Measurements from ENCODE around the gene GGT6.
A peak's percentile ranks its signal among the peaks of the same experiment; 100 is the strongest.
"Not testable (repeated sequence)": the region's sequence is repeated elsewhere in the genome, so short reads cannot be mapped to it uniquely, and the experiment has no call there.

The GGT6 gene

DNA sequence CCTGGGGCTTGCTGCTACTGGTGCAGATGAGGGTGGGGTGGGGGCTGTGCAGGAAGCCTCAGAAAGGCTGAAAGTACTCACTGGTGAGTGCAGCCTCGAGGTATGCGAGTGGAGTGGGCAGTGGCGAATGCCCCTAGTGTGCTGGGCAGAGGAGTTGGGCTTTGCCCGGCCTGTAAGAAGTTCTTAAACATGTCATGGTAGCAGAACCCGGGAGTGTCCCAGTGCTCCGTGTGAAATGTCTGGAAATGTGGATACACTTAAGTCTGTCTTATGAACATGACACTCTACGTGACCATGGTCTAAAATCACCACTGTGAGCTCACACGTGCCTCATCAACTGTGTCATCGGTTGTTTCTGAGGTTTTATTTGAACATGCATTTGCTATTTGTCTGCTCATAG, 25.7 kb upstream of the GGT6 start:
- no peak overlapping the region for H3K4me3 ChIP-seq
- H3K36me3 ChIP-seq (replicated peaks) = no peaks in the 10 kb centered on the region
- DNase-seq (ENCODE audit: low spot score in 2 of 2) = no peak
- no peaks in the 10 kb centered on the region for H3K27me3 ChIP-seq (ENCODE audit: low read depth)
- in situ Hi-C loops (cut with MboI; ENCODE audit: low sequenced_read_pairs) = no loop called here
- no peaks in the 10 kb centered on the region; the same call in 1 of the 2 replicates for H3K4me1 ChIP-seq
- no peaks in the 10 kb centered on the region for H3K9me3 ChIP-seq

DNA sequence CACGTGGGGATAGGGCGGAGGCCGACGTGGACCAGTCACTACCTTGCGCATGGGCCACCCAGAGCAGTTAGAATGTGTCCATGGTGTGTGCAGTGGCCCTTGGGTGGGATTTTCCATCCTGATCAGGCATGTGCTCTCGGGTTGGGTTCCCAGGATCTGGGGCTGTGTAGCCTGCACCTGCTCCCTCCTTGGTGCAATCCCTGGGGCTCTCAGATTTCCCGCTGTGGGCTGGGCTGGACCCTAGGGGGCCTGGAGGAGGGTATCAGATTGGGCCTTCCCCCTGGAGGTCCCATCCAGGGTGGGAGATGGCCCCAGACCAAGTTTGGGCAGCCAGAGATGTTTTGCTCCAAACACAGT, 25.2 kb upstream of the GGT6 start:
- no peaks in the 10 kb centered on the region for H3K36me3 ChIP-seq (replicated peaks)
- H3K9me3 ChIP-seq = no peaks in the 10 kb centered on the region
- no peaks in the 10 kb centered on the region for H3K27me3 ChIP-seq (ENCODE audit: low read depth)
- DNase-seq (ENCODE audit: low spot score in 2 of 2) = no peak
- H3K4me1 ChIP-seq = no peaks in the 10 kb centered on the region; the same call in 1 of the 2 replicates
- H3K4me3 ChIP-seq = no peak overlapping the region
- in situ Hi-C loops (cut with MboI; ENCODE audit: low sequenced_read_pairs) = no loop called here

DNA sequence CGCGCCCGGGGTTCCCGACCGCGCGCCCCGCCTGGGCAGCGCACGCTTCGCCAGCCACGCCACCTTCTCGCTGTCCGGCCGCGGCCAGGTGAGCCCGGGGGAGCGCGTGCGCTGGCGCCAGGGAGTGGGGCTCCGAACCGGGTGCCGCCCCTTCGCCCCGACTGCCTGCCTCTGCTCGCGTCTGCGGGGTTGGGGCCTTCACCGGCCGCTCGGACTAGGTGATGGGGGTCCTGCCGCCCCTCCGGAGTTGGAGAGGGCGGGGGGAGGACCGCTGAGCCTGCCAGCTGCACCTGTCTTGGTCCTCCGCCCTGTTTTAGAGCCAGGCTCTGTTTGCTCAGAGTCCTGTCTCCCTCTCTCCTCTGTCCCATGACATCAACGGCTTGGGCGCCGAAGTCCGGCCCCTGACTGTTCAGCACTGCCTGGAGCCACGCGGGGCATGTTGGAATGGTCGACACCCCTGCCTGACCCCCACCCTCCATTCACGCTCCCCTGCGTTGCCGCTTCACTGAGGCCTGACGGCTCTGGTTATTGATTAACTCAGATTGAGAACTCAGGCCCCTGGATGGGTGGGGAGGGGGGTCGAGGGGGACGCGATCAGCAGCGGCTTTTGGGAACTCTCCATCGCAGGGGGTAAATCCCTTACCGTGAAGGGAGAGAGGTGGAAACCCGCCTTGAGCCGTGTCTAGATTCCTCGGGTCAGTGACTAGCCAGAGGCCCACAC, 24.7 kb upstream of the GGT6 start:
- no peak for DNase-seq (ENCODE audit: low spot score in 2 of 2)
- in situ Hi-C loops (cut with MboI; ENCODE audit: low sequenced_read_pairs) = no loop called here
- Histone ChIP-seq H3K27me3 (ENCODE audit: low read depth) (no peaks in the 10 kb centered on the region), H3K36me3 (replicated peaks) (no peaks in the 10 kb centered on the region), H3K9me3 (no peaks in the 10 kb centered on the region), H3K4me3 (peak overlapping the region; percentile 11; the same call in 1 of the 2 replicates), H3K4me1 (no peaks in the 10 kb centered on the region; the same call in 1 of the 2 replicates)

DNA sequence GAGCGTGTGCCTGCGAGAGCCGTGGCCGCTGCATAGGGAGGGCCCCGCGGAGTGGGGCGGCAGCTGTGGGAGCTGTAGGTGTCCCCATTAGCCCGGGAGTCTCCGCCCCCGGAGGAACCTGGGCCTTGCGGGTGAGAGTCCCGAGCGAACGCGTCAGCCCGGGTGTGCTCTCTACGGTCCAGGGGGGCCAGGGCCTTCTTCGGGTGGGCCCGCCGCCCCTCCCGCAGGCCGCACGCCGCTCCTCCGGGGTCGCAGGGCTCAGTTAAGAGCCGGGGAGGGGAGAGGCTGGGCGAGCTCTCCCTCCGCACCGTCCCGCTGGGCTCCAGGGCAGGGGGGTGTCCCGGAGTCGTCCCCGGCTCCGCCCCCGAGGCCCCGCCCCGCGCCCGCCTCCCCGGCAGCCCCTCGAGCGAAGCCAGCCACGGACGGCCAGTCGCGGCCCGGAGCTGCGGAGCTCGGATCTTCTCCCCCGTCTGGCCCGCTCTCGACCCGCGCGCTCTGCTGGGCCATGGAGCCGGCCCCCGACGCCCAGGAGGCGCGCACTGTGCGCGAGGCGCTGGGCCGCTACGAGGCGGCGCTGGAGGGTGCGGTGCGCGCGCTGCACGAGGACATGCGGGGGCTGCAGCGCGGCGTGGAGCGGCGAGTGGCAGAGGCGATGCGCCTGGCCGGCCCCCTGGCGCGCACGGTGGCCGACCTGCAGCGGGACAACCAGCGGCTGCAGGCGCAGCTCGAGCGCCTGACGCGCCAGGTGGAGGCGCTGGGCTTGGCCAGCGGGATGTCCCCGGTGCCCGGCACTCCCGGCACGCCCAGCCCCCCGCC, 23.9 kb upstream of the GGT6 start, which contains the start of gene SMTNL2:
Gene SMTNL2, plus strand, starts transcription at position 429 of the 816 bp plus-strand sequence. Its CDS starts 77 bp downstream, at position 506.
- in situ Hi-C loops (cut with MboI; ENCODE audit: low sequenced_read_pairs) = no loop called here
- Histone ChIP-seq H3K4me1 (no peaks in the 10 kb centered on the region; the same call in 1 of the 2 replicates), H3K4me3 (peak within 1 kb of the TSS; percentile 49), H3K9me3 (no peaks in the 10 kb centered on the region), H3K36me3 (replicated peaks) (no peaks in the 10 kb centered on the region), H3K27me3 (ENCODE audit: low read depth) (no peaks in the 10 kb centered on the region)
- peak in 1 of 2 experiments; percentile 83 for DNase-seq (ENCODE audit: low spot score in 2 of 2)

DNA sequence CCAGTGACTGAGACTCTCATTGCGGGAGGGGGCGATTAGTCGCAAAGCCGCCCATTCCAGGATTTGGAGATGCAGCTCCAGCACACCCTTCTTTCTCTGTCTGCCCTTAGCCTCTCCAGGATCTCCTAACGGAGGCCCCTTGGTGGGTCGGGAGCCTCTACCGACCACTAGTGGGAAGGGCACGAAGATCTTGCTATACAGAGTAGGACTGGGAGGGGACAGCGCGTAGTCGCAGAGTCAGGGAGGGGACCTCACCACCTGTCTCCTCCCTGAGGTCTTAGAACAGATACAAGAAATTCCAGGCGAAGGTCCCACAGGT, 23.4 kb upstream of the GGT6 start:
- Histone ChIP-seq H3K27me3 (ENCODE audit: low read depth) (no peaks in the 10 kb centered on the region), H3K4me1 (no peaks in the 10 kb centered on the region; the same call in 1 of the 2 replicates), H3K4me3 (peak overlapping the region; percentile 49), H3K9me3 (no peaks in the 10 kb centered on the region), H3K36me3 (replicated peaks) (no peaks in the 10 kb centered on the region)
- in situ Hi-C loops (cut with MboI; ENCODE audit: low sequenced_read_pairs) = no loop called here
- peak; percentile 79 to 80 for DNase-seq (ENCODE audit: low spot score in 2 of 2)

DNA sequence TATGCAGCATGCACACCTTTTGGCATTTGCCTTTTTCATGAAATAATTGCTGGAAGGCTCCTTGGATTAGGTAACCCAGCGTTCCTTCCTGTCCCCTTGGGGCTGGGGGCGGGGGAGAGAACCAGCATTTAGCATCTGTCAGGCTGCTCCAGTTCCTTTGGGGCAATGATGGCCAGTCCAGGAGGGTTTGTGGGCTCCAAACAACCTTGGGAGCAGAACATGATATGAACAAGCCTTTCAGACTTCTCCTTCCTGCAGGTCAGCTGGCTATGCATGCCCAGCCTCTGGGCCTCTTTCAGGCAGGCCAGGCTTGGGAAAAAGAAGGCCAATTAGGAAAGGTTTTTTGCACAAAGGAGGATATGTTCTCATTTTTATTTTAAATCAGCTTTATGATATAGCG, 22.8 kb upstream of the GGT6 start:
- H3K36me3 ChIP-seq (replicated peaks) = no peaks in the 10 kb centered on the region
- DNase-seq (ENCODE audit: low spot score in 2 of 2) = no peak
- H3K9me3 ChIP-seq = no peaks in the 10 kb centered on the region
- no peak overlapping the region for H3K4me3 ChIP-seq
- in situ Hi-C loops (cut with MboI; ENCODE audit: low sequenced_read_pairs) = no loop called here
- no peaks in the 10 kb centered on the region for H3K27me3 ChIP-seq (ENCODE audit: low read depth)
- no peaks in the 10 kb centered on the region; the same call in 1 of the 2 replicates for H3K4me1 ChIP-seq

DNA sequence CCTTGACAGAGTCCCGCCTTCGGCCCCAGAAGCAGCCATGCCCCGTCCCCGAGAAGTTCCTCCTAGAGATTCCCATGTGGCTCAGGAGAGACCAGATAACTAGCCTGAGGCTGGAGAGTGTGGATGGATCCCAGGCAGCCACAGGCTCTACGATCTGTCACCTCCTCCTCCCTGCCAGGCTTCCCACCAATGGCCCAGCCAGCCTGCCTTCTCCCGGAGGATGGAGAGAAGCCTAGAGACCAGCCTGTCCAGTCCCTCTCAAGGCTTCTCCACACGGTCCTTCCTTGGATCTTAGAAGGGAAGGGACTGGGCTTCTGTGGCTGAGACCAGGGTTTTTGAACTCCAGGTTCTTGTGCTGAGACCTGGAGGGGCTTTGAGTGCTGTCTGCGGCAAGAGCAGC, 22.3 kb upstream of the GGT6 start:
- Histone ChIP-seq H3K4me3 (no peak overlapping the region), H3K36me3 (replicated peaks) (no peaks in the 10 kb centered on the region), H3K27me3 (ENCODE audit: low read depth) (no peaks in the 10 kb centered on the region), H3K9me3 (no peaks in the 10 kb centered on the region), H3K4me1 (no peaks in the 10 kb centered on the region; the same call in 1 of the 2 replicates)
- in situ Hi-C loops (cut with MboI; ENCODE audit: low sequenced_read_pairs) = no loop called here
- DNase-seq (ENCODE audit: low spot score in 2 of 2) = no peak

DNA sequence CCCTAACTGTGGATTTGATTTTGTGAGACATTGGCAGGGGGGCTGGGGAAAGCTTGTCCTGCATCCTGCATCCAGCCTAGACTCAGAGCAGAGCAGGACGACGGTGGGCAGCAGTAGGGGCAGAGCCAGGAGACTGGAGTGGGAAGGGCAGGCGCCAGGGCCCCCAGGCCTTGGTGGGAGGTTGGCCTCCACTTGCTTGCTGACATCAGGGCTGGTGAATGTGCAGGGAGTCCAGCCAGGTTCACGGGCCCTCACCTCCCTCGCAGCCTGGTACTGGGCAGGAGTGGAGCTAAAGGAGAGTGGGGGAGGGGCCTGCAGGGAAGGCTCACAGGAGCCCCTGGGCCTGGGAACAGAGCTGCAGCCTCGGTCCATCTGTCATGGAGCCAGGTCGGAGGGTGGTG, 21.7 kb upstream of the GGT6 start:
- DNase-seq (ENCODE audit: low spot score in 2 of 2) = no peak
- Histone ChIP-seq H3K9me3 (no peaks in the 10 kb centered on the region), H3K4me3 (no peak overlapping the region), H3K36me3 (replicated peaks) (no peaks in the 10 kb centered on the region), H3K27me3 (ENCODE audit: low read depth) (no peaks in the 10 kb centered on the region), H3K4me1 (no peaks in the 10 kb centered on the region; the same call in 1 of the 2 replicates)
- in situ Hi-C loops (cut with MboI; ENCODE audit: low sequenced_read_pairs) = no loop called here

DNA sequence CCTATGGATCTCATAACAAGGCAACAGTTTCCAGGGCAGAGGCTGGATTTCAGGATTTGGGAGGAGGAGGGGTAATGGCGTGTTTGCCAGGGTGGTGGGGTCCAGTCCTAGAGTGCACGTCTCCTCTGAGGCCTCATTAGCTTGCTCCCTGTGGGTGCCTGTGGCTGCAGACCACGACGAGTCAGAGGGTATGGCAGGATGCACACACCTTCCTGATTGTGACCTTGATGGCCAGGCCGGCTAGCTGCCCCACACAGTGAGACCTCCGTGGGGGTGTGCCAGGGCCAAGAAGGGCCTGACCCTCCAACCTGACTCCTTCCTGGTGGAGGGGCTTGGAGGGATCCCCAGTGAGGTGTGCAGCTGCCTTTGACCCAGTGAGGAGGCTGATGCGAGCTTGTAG, 19.9 kb upstream of the GGT6 start:
- DNase-seq (ENCODE audit: low spot score in 2 of 2) = no peak
- Histone ChIP-seq H3K36me3 (replicated peaks) (no peaks in the 10 kb centered on the region), H3K4me1 (peaks cover 2% of the 10 kb centered on the region; the same call in 1 of the 2 replicates), H3K27me3 (ENCODE audit: low read depth) (no peaks in the 10 kb centered on the region), H3K9me3 (no peaks in the 10 kb centered on the region), H3K4me3 (no peak overlapping the region)
- in situ Hi-C loops (cut with MboI; ENCODE audit: low sequenced_read_pairs) = no loop called here

DNA sequence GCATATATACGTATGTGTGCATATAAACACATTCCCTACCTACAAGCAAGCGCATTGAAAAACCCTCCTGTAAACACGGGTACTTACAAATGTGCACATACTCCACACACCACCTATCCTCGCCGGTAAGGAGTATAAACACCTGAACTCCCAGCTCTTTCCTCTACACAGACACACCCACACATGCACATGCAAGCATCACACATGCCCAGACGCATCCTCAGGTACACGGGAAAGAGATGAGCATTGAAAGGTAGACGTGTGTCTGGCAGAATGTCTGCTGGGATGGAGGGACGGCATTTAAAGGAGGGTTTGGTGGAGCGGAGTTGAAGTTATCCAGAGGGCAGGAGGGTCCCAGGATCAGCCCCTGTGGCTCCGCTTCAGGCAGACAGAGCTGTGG, 19.3 kb upstream of the GGT6 start:
- in situ Hi-C loops (cut with MboI; ENCODE audit: low sequenced_read_pairs) = no loop called here
- H3K27me3 ChIP-seq (ENCODE audit: low read depth) = no peaks in the 10 kb centered on the region
- H3K9me3 ChIP-seq = no peaks in the 10 kb centered on the region
- H3K36me3 ChIP-seq (replicated peaks) = no peaks in the 10 kb centered on the region
- peaks cover 2% of the 10 kb centered on the region; the same call in 1 of the 2 replicates for H3K4me1 ChIP-seq
- DNase-seq (ENCODE audit: low spot score in 2 of 2) = no peak
- no peak overlapping the region for H3K4me3 ChIP-seq

DNA sequence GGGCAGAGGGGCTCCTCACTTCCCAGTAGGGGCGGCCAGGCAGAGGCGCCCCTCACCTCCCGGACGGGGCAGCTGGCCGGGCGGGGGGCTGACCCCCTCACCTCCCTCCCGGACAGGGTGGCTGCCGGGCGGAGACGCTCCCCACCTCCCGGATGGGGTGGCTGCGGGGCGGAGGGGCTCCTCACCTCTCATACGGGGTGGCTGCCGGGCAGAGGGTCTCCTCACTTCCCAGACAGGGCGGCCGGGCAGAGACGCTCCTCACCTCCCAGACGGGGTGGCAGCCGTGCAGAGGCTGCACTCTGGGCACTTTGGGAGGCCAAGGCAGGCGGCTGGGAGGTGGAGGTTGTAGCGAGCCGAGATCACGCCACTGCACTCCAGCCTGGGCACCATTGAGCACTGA, 18.0 kb upstream of the GGT6 start:
- H3K36me3 ChIP-seq (replicated peaks); H3K27me3 ChIP-seq (ENCODE audit: low read depth); H3K4me1 ChIP-seq; DNase-seq (ENCODE audit: low spot score in 2 of 2); H3K9me3 ChIP-seq; H3K4me3 ChIP-seq; in situ Hi-C loops (cut with MboI; ENCODE audit: low sequenced_read_pairs): not testable (repeated sequence)

DNA sequence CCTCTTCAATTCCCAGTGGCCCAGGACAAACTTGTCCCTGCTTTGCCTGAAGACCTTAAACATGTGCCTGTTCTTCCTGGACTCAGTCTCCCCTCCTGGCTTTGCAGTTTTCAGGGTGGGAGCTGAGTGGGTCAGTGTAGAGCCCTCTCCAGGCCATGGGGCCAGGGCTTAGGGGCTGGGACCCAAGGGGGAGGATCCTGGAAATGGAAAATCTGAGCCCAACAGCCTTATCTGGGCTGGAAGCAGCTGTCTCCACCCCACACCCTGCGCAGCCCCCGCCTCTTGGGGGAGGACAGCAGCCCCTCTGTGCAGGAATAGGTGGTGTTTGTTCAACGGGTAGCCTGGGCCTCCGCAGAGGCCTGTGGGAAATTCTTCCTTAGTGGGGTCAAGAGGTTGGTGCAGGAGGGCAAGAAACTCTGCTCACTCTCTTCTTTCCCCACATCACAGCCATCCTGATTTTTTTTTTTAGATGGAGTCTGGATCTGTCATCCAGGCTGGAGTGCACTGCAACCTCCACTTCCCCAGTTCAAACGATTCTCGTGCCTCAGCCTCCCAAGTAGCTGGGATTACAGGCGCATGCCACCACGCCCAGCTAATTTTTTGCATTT, 17.1 kb upstream of the GGT6 start:
- in situ Hi-C loops (cut with MboI; ENCODE audit: low sequenced_read_pairs) = no loop called here
- no peak for DNase-seq (ENCODE audit: low spot score in 2 of 2)
- Histone ChIP-seq H3K4me3 (no peak overlapping the region), H3K36me3 (replicated peaks) (no peaks in the 10 kb centered on the region), H3K4me1 (peaks cover 2% of the 10 kb centered on the region; the same call in 1 of the 2 replicates), H3K27me3 (ENCODE audit: low read depth) (no peaks in the 10 kb centered on the region), H3K9me3 (no peaks in the 10 kb centered on the region)

DNA sequence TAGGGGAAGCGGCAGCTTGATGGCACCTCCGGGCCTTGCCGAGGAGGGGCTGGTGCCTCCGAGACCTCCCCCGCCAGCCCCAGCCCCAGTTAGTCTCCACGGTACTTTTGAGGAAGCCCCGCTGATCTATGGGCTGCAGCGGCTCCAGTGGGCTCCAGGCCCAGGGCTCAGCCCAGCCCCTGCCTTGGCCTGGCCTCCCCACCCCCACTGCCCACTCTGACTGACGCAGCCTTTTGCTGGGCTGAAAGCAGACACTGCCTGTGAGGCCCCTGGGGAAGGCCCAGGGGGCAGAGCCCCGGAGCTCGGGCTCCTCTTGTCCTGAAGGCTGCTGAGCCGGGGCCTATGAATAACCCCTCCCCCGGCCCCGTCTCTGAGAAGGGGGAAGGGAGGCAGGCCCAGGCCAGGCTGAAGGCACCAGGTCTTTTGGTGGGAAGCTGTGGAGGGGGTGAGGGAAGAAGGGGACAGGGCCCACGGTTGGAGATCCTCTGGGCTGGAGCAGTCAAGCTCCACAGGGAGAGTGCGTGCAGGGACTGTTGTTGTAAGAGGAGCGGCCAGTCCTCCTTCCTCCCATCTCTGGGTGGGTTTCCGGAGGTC, 16.4 kb upstream of the GGT6 start:
- Histone ChIP-seq H3K9me3 (no peaks in the 10 kb centered on the region), H3K4me1 (peaks cover 2% of the 10 kb centered on the region; the same call in 1 of the 2 replicates), H3K27me3 (ENCODE audit: low read depth) (no peaks in the 10 kb centered on the region), H3K4me3 (no peak overlapping the region), H3K36me3 (replicated peaks) (no peaks in the 10 kb centered on the region)
- in situ Hi-C loops (cut with MboI; ENCODE audit: low sequenced_read_pairs) = no loop called here
- DNase-seq (ENCODE audit: low spot score in 2 of 2) = peak in 1 of 2 experiments; percentile 57
